Mesodermal cell (in vitro differentiated cells): Measurements from ENCODE around the gene NPAS3.
A peak's percentile ranks its signal among the peaks of the same experiment; 100 is the strongest.

Experiments used
- H3K27ac ChIP-seq: 2 replicates; pipeline ENCODE4 v1.7.0; 2013; ENCODE audit warnings: mild to moderate bottlenecking, low read depth, low read length, moderate library complexity; ENCODE audit not compliant: severe bottlenecking
- H3K36me3 ChIP-seq: 2 replicates; pipeline ENCODE4 v1.7.1; 2013; ENCODE audit warnings: mild to moderate bottlenecking, low read length, moderate library complexity; ENCODE audit not compliant: control insufficient read depth, insufficient read depth
- H3K4me1 ChIP-seq: one replicate; pipeline ENCODE4 v1.7.1; 2013; ENCODE audit warnings: mild to moderate bottlenecking, low read length; ENCODE audit not compliant: insufficient read depth, control insufficient read depth, poor library complexity, severe bottlenecking
- H3K4me3 ChIP-seq: 2 replicates; pipeline ENCODE4 v1.7.0; 2013; ENCODE audit warnings: low read length, control low read depth, mild to moderate bottlenecking; ENCODE audit not compliant: insufficient read depth, poor library complexity, severe bottlenecking; ENCODE audit errors: extremely low read depth
- H3K9me3 ChIP-seq: 2 replicates; pipeline ENCODE4 v1.7.1; 2013; ENCODE audit warnings: mild to moderate bottlenecking, low read length, moderate library complexity; ENCODE audit not compliant: control insufficient read depth
- WGBS, 2 experiments: methylation state at CpG; one replicate each; pipeline ENCODE4 v1.1.5; 2013; ENCODE audit warnings: missing lambda C conversion rate in 2 of 2; ENCODE audit not compliant: insufficient coverage in 2 of 2; 5-methylcytosine and 5-hydroxymethylcytosine counted together

Gene NPAS3

GRCh38 chr14:32980902-32981501, 42.3 kb downstream of the NPAS3 start:
- peaks cover under 1% of the 10 kb centered on the region for H3K4me1 ChIP-seq
- no peaks in the 10 kb centered on the region for H3K36me3 ChIP-seq
- no peak overlapping the region for H3K4me3 ChIP-seq
- WGBS, 2 experiments, result 70 to 88% methylated on average over 1 to 2 of the region's 3 CpGs
- H3K27ac ChIP-seq, result no peak overlapping the region
- no peaks in the 10 kb centered on the region for H3K9me3 ChIP-seq

- no peaks in the 10 kb centered on the region for H3K36me3 ChIP-seq
- H3K27ac ChIP-seq, result peak overlapping the region; percentile 16
- H3K9me3 ChIP-seq, result no peaks in the 10 kb centered on the region
- no peak overlapping the region for H3K4me3 ChIP-seq
- peaks cover 12% of the 10 kb centered on the region for H3K4me1 ChIP-seq
- WGBS, 2 experiments, result 86% methylated on average over 1 of the region's 2 CpGs; no CpG with 5 or more reads in 1 of the 2 experiments
These were observed 45.7 kb downstream of the NPAS3 start for GRCh38 chr14:32984241-32984930.

GRCh38 chr14:32985866-32986265, 47.2 kb downstream of the NPAS3 start:
- WGBS, 2 experiments, result 88 to 91% methylated on average over 6 to 8 of the region's 8 CpGs
- Histone ChIP-seq H3K9me3 (no peaks in the 10 kb centered on the region), H3K27ac (peak overlapping the region; percentile 88), H3K36me3 (no peaks in the 10 kb centered on the region), H3K4me3 (no peak overlapping the region), H3K4me1 (peaks cover 12% of the 10 kb centered on the region)

GRCh38 chr14:32986791-32987540, 48.3 kb downstream of the NPAS3 start:
- H3K36me3 ChIP-seq, result no peaks in the 10 kb centered on the region
- H3K27ac ChIP-seq, result peak overlapping the region; percentile 88
- 36 to 62% methylated on average over 5 of the region's 7 CpGs for WGBS, 2 experiments
- no peak overlapping the region for H3K4me3 ChIP-seq
- peaks cover 12% of the 10 kb centered on the region for H3K4me1 ChIP-seq
- no peaks in the 10 kb centered on the region for H3K9me3 ChIP-seq

GRCh38 chr14:32991691-32992090, 53.0 kb downstream of the NPAS3 start:
- Histone ChIP-seq H3K27ac (no peak overlapping the region), H3K9me3 (peaks cover 5% of the 10 kb centered on the region), H3K4me3 (no peak overlapping the region), H3K4me1 (peaks cover 5% of the 10 kb centered on the region), H3K36me3 (no peaks in the 10 kb centered on the region)
- 92 to 94% methylated on average over 2 to 3 of the region's 4 CpGs for WGBS, 2 experiments

GRCh38 chr14:32993921-32994320, 55.2 kb downstream of the NPAS3 start:
- no peak overlapping the region for H3K4me3 ChIP-seq
- H3K4me1 ChIP-seq, result no peaks in the 10 kb centered on the region
- H3K27ac ChIP-seq, result no peak overlapping the region
- H3K36me3 ChIP-seq, result no peaks in the 10 kb centered on the region
- peaks cover 5% of the 10 kb centered on the region for H3K9me3 ChIP-seq

GRCh38 chr14:32996343-32996742, 57.7 kb downstream of the NPAS3 start:
- Histone ChIP-seq H3K4me1 (no peaks in the 10 kb centered on the region), H3K36me3 (no peaks in the 10 kb centered on the region), H3K9me3 (peaks cover 5% of the 10 kb centered on the region), H3K27ac (no peak overlapping the region), H3K4me3 (no peak overlapping the region)
- WGBS, 2 experiments, result 90 to 100% methylated on average over 2 to 3 of the region's 3 CpGs

- Histone ChIP-seq H3K4me3 (no peak overlapping the region), H3K27ac (no peak overlapping the region), H3K9me3 (peaks cover 5% of the 10 kb centered on the region), H3K4me1 (no peaks in the 10 kb centered on the region), H3K36me3 (no peaks in the 10 kb centered on the region)
These were observed 59.8 kb downstream of the NPAS3 start for GRCh38 chr14:32998433-32998832.

- Histone ChIP-seq H3K27ac (no peak overlapping the region), H3K36me3 (no peaks in the 10 kb centered on the region), H3K4me3 (no peak overlapping the region), H3K4me1 (no peaks in the 10 kb centered on the region), H3K9me3 (no peaks in the 10 kb centered on the region)
- 88 to 92% methylated on average over 1 to 2 of the region's 3 CpGs for WGBS, 2 experiments
These were observed 71.0 kb downstream of the NPAS3 start for GRCh38 chr14:33009673-33010072.

GRCh38 chr14:33010495-33010894, 71.8 kb downstream of the NPAS3 start:
- H3K4me1 ChIP-seq, result no peaks in the 10 kb centered on the region
- no peak overlapping the region for H3K4me3 ChIP-seq
- WGBS, 2 experiments, result 90% methylated on average over 2 of the region's 3 CpGs; no CpG with 5 or more reads in 1 of the 2 experiments
- no peak overlapping the region for H3K27ac ChIP-seq
- no peaks in the 10 kb centered on the region for H3K9me3 ChIP-seq
- H3K36me3 ChIP-seq, result no peaks in the 10 kb centered on the region

GRCh38 chr14:33014710-33015109, 76.0 kb downstream of the NPAS3 start:
- 79 to 100% methylated on average over 3 to 4 of the region's 4 CpGs for WGBS, 2 experiments
- Histone ChIP-seq H3K27ac (no peak overlapping the region), H3K36me3 (no peaks in the 10 kb centered on the region), H3K4me1 (no peaks in the 10 kb centered on the region), H3K9me3 (no peaks in the 10 kb centered on the region), H3K4me3 (no peak overlapping the region)
